Heart left ventricle (tissue), 16 donors: Measurements from ENCODE around the gene ARHGAP45. TPM values are rescaled to one million over a fixed set of nuclear protein-coding genes. Genes with fewer than 3 reads are reported as not detected.
A peak's percentile ranks its signal among the peaks of the same experiment; 100 is the strongest.

Source experiments
- ATAC-seq, 4 donors: fragments of 200-7000 bp; cut with Tn5 transposase; one replicate each; pipeline ENCODE4 v1.9.1; 2020 to 2022; ENCODE audit warnings: moderate library complexity in 4 of 4, mild to moderate bottlenecking in 3 of 4, moderate number of reproducible peaks in 1 of 4
- DNase-seq, 5 donors: peaks; one replicate each; pipeline ENCODE4 v3.0.0-alpha.2; 2020
- H3K27ac ChIP-seq, 12 donors: fragments of 200-600 bp; sonication (generic) in 4 of 12; one replicate each; pipeline versions ENCODE4 v1.5.0 to v1.8.0; 2016 to 2022; ENCODE audit warnings: mild to moderate bottlenecking in 2 of 12
- H3K27me3 ChIP-seq, 9 donors: fragments of 200-600 bp; sonication (generic) in 2 of 9; one replicate each; pipeline versions ENCODE4 v1.5.1 to v1.8.0; 2016 to 2022; ENCODE audit warnings: mild to moderate bottlenecking in 3 of 9
- H3K36me3 ChIP-seq, 9 donors: fragments of 200-600 bp; sonication (generic) in 2 of 9; one replicate each; pipeline versions ENCODE4 v1.5.0 to v1.8.0; 2018 to 2022; ENCODE audit warnings: mild to moderate bottlenecking in 2 of 9
- H3K4me1 ChIP-seq, 12 donors: fragments of 200-600 bp; sonication (generic) in 4 of 12; one replicate each; pipeline versions ENCODE4 v1.5.0 to v1.8.0; 2016 to 2022; ENCODE audit warnings: mild to moderate bottlenecking in 3 of 12
- H3K4me3 ChIP-seq, 12 donors: fragments of 200-600 bp; sonication (generic) in 4 of 12; one replicate each; pipeline versions ENCODE4 v1.5.0 to v1.8.0; 2017 to 2022; ENCODE audit warnings: mild to moderate bottlenecking in 9 of 12, moderate library complexity in 4 of 12
- H3K9me3 ChIP-seq, 12 donors: fragments of 200-600 bp; sonication (generic) in 4 of 12; one replicate each; pipeline versions ENCODE4 v1.5.0 to v1.8.0; 2016 to 2022; ENCODE audit warnings: mild to moderate bottlenecking in 1 of 12
- CTCF ChIP-seq, 12 donors: fragments of 200-600 bp; sonication (generic) in 4 of 12; IDR thresholded peaks; one replicate each; pipeline versions ENCODE4 v1.5.0 to v1.8.0; 2018 to 2022; ENCODE audit warnings: antibody characterized with exemption in 12 of 12, mild to moderate bottlenecking in 5 of 12
- POLR2A ChIP-seq, 2 donors: fragments of 450-650 bp; IDR thresholded peaks; one replicate each; pipeline ENCODE4 v1.6.1; 2017; ENCODE audit warnings: antibody characterized with exemption in 2 of 2, mild to moderate bottlenecking in 2 of 2, moderate library complexity in 2 of 2
- WGBS, 4 donors: extraction: QIAGEN DNeasy Blood & Tissue Kit in 2 of 4; methylation state at CpG; one replicate each; pipeline versions ENCODE4 v1.1.5 to v1.1.7; 2013 to 2018; 5-methylcytosine and 5-hydroxymethylcytosine counted together
- intact Hi-C, 10 donors: fragments of 100-400 bp; cut with DNase I; formaldehyde crosslinking; loops; one replicate each; pipeline versions ENCODE4 v1.11.1 to v1.14.2; 2022
- polyA plus RNA-seq, 2 donors: library from polyadenylated mRNA; stranded (reverse); fragments of 200-250 nt; gene quantifications; one replicate each; pipeline ENCODE4 v1.2.3, GENCODE V29; 2013
- total RNA-seq, 9 donors: library from RNA; depleted of rRNA in 2 of 9; stranded (reverse); fragments of >200 nt in 2 of 9; fragmentation: NEBNext Ultra II Directional in 3 of 9; extraction: Animal tissue kit (Norgen Biotek cat#: 25700) in 3 of 9; gene quantifications; one replicate each; pipeline versions ENCODE4 v1.1.0 to v1.2.4, GENCODE V29; 2016 to 2023
- donor health status: ischemic (EF 13 %, LVEDD 7.1; RV severe dilation, severe dysfunction).
- donor health status: healthy with polysubstance abuse.
- donor health status: DM: no; HTN: yes; CAD: no.
- donor health status: DM: no; HTN: no; CAD: no.
- donor health status: ischemic (EF 25% LVEDD 6.9; RV normal size, moderate dysfunction).
- donor health status: ischemic (EF 25% LVEDD 5.7; RV mildly dilated, moderate dysfunction).
- donor health status: healthy.
- donor health status: DM: yes; HTN: yes; CAD: no.
- donor health status: ischemic (EF 35%, LVEDD 5.7; RV mildly dilated, moderate dysfunction).
- donor health status: nonischemic (EF 11% LVEDD 7.7; RV severe dilation, severe dysfunction).
- donor health status: DM: yes; HTN: yes; CAD: no.
- donor health status: PGD.
- donor health status: ischemic (EF 29% LVEDD 5.4; RV normal size, mild dysfunction).
- donor health status: nonischemic (EF 23%, LVEDD 6.1; RV moderate dilation, normal function).

Gene ARHGAP45
- total and polyA plus RNA-seq, 11 donors = 1.6 to 38.2 (median 4.7) TPM

- peaks cover 8 to 100% (median 90%) of the 10 kb centered on the region in 9 donors for H3K36me3 ChIP-seq
- no peak overlapping the region for H3K27ac ChIP-seq
- no peaks in the 10 kb centered on the region for H3K9me3 ChIP-seq
- ATAC-seq (no peak), DNase-seq (no peak)
- peaks cover 0 to 25% (median 0%) of the 10 kb centered on the region in 12 donors for H3K4me1 ChIP-seq
- 96 to 98% (median 98%) methylated on average over 11 to 20 of the region's 20 CpGs for WGBS, 4 donors
- no peak for TF ChIP-seq POLR2A (IDR thresholded peaks at IDR 0.05)
- TF ChIP-seq CTCF (IDR thresholded peaks at IDR 0.05) = no peak
- H3K27me3 ChIP-seq = no peaks in the 10 kb centered on the region
- intact Hi-C loops = no loop called here
- no peak overlapping the region for H3K4me3 ChIP-seq
These were observed 56.4 kb downstream of the ARHGAP45 start for GRCh38 chr19:1123381-1123780.

- no peak for ATAC-seq
- no peak overlapping the region for H3K27ac ChIP-seq
- no peak overlapping the region for H3K4me3 ChIP-seq
- H3K9me3 ChIP-seq = no peaks in the 10 kb centered on the region
- no peaks in the 10 kb centered on the region for H3K27me3 ChIP-seq
- 89 to 97% (median 90%) methylated on average over 13 to 23 of the region's 23 CpGs for WGBS, 4 donors
- intact Hi-C loops = no loop called here
- TF ChIP-seq CTCF (IDR thresholded peaks at IDR 0.05) (no peak), POLR2A (IDR thresholded peaks at IDR 0.05) (no peak)
- DNase-seq = no peak
- H3K36me3 ChIP-seq = peaks cover 8 to 100% (median 83%) of the 10 kb centered on the region in 9 donors
- H3K4me1 ChIP-seq = peaks cover 0 to 30% (median 0%) of the 10 kb centered on the region in 12 donors
These were observed 57.1 kb downstream of the ARHGAP45 start for GRCh38 chr19:1123885-1124677.

- intact Hi-C loops = loop anchor here in 1 of 10 donors (5.0 kb wide), 1 partner anchor 51 kb away; no protein-coding TSS in a partner anchor
- H3K27me3 ChIP-seq = no peaks in the 10 kb centered on the region
- TF ChIP-seq POLR2A (IDR thresholded peaks at IDR 0.05) (no peak), CTCF (IDR thresholded peaks at IDR 0.05) (no peak)
- H3K4me1 ChIP-seq = peaks cover 0 to 48% (median 7%) of the 10 kb centered on the region in 12 donors
- peak overlapping the region in 1 of 12 donors; percentile 27 for H3K27ac ChIP-seq
- 93 to 95% (median 94%) methylated on average over 32 to 33 of the region's 33 CpGs for WGBS, 4 donors
- no peaks in the 10 kb centered on the region for H3K9me3 ChIP-seq
- no peak overlapping the region for H3K4me3 ChIP-seq
- DNase-seq (no peak), ATAC-seq (no peak)
- peaks cover 7 to 99% (median 65%) of the 10 kb centered on the region in 9 donors for H3K36me3 ChIP-seq
These were observed 58.9 kb downstream of the ARHGAP45 start for GRCh38 chr19:1125601-1126467.
